Limb (tissue), 2 donors: ENCODE measurements around the gene PCDHGA5.
"Not testable (repeated sequence)": the region's sequence is repeated elsewhere in the genome, so short reads cannot be mapped to it uniquely, and the experiment has no call there.

Experiments used
- DNase-seq, 2 donors: peaks; one replicate each; pipeline ENCODE4 v3.0.0-alpha.2; 2016; ENCODE audit errors: extremely low spot score in 2 of 2

The PCDHGA5 gene

DNA sequence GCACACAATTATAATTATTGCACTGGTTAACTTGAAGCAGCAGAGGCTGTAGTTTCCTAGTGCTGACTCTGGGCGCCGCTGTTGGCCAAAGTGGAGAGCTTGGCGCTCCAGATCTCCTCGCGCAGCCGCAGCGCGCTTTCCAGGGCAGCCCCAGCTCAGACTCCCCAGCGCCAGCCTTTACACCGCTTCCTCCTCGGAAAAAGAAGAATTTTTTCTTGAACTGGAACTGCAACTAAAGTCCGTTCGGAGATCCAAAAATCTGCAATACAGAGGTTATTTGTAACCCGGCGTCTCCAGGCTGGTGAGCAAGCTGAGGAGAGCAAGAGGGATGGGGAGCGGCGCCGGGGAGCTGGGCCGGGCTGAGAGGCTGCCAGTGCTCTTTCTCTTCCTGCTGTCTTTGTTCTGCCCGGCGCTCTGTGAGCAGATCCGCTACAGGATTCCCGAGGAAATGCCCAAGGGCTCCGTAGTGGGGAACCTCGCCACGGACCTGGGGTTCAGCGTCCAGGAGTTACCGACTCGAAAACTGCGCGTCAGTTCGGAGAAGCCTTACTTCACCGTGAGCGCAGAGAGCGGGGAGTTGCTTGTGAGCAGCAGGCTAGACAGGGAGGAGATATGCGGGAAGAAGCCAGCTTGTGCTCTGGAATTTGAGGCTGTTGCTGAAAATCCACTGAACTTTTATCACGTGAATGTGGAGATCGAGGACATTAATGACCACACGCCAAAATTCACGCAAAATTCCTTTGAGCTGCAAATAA lies 23.8 kb downstream of the PCDHGA5 start, which contains the start of gene PCDHGB4:
PCDHGB4 (plus strand) TSS at position 142 of the 755 bp plus-strand sequence; CDS start at position 329, 187 bp downstream.
- DNase-seq: not testable (repeated sequence)

DNA sequence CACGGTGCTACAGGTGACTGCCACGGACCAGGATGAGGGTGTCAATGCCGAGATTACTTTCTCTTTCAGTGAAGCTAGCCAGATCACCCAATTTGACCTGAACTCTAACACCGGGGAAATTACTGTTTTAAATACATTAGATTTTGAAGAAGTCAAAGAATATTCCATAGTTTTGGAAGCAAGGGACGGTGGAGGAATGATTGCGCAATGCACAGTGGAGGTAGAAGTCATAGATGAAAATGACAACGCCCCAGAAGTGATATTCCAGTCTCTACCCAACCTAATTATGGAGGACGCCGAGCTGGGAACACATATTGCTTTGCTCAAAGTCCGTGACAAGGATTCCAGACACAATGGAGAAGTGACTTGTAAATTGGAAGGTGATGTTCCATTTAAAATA lies 24.7 kb downstream of the PCDHGA5 start:
- DNase-seq: no peak

DNA sequence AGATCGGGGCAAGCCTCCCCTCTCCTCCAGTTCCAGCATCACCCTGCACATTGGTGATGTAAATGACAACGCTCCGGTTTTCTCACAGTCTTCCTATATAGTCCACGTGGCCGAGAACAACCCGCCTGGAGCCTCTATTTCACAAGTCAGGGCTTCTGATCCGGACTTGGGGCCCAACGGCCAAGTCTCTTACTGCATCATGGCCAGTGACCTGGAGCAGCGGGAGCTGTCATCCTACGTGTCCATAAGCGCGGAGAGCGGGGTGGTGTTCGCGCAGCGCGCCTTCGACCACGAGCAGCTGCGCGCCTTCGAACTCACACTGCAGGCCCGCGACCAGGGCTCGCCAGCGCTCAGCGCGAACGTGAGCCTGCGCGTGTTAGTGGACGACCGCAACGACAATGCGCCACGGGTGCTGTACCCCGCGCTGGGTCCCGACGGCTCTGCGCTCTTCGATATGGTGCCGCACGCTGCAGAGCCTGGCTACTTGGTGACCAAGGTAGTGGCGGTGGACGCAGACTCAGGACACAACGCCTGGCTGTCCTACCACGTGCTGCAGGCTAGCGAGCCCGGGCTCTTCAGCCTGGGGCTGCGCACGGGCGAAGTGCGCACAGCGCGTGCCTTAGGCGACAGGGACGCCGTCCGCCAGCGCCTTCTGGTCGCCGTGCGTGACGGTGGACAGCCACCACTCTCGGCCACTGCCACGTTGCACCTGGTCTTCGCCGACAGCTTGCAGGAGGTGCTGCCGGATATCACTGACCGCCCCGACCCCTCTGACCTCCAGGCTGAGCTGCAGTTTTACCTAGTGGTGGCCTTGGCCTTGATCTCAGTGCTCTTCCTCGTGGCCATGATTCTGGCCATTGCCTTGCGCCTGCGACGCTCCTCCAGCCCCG lies 25.4 kb downstream of the PCDHGA5 start:
- no peak for DNase-seq

DNA sequence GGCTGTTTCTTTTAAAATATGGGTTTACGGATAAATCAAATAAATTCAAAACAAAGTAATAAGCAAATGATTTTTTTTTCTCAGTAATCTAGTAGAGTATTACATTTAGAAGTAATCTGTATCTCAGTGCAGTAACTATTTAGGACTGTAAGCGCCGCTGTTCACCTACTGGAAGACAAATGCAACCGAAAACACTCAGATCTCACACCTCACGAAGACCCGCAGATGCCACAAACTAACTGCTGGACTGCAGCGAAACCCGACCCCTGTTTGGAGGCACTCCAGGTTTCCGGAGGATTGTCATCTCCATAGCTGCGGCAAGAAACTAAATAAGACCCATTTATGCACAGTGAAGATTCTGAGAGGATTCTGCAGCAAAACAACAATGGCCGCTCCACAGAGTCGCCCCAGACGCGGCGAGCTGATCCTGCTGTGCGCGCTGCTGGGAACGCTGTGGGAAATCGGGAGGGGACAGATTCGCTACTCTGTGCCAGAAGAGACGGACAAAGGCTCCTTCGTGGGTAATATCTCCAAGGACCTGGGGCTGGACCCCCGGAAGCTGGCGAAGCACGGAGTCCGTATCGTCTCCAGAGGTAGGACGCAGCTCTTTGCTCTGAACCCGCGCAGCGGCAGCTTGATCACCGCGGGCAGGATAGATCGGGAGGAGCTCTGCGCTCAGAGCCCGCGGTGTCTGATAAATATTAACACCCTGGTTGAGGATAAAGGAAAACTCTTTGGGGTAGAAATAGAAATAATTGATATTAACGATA lies 28.7 kb downstream of the PCDHGA5 start, which contains the start of gene PCDHGA8:
PCDHGA8 (plus strand) TSS at position 205 of the 770 bp plus-strand sequence; CDS start at position 386, 181 bp downstream.
- DNase-seq: no peak

DNA sequence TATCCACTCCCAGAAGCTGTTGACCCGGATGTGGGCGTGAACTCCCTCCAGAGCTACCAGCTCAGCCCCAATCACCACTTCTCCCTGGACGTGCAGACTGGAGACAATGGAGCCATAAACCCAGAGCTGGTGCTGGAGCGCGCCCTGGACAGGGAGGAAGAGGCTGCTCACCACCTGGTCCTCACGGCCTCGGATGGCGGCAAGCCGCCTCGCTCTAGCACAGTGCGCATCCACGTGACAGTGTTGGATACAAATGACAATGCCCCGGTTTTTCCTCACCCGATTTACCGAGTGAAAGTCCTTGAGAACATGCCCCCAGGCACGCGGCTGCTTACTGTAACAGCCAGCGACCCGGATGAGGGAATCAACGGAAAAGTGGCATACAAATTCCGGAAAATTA lies 29.3 kb downstream of the PCDHGA5 start:
- DNase-seq: no peak

DNA sequence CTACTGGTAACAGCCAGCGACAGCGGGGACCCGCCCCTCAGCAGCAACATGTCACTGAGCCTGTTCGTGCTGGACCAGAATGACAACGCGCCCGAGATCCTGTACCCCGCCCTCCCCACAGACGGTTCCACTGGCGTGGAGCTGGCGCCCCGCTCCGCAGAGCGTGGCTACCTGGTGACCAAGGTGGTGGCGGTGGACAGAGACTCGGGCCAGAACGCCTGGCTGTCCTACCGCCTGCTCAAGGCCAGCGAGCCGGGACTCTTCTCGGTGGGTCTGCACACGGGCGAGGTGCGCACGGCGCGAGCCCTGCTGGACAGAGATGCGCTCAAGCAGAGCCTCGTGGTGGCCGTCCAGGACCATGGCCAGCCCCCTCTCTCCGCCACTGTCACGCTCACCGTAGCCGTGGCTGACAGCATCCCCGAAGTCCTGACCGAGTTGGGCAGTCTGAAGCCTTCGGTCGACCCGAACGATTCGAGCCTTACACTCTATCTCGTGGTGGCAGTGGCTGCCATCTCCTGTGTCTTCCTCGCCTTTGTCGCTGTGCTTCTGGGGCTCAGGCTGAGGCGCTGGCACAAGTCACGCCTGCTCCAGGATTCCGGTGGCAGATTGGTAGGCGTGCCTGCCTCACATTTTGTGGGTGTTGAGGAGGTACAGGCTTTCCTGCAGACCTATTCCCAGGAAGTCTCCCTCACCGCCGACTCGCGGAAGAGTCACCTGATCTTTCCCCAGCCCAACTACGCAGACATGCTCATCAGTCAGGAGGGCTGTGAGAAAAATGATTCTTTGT lies 30.6 kb downstream of the PCDHGA5 start:
- DNase-seq: not testable (repeated sequence)

DNA sequence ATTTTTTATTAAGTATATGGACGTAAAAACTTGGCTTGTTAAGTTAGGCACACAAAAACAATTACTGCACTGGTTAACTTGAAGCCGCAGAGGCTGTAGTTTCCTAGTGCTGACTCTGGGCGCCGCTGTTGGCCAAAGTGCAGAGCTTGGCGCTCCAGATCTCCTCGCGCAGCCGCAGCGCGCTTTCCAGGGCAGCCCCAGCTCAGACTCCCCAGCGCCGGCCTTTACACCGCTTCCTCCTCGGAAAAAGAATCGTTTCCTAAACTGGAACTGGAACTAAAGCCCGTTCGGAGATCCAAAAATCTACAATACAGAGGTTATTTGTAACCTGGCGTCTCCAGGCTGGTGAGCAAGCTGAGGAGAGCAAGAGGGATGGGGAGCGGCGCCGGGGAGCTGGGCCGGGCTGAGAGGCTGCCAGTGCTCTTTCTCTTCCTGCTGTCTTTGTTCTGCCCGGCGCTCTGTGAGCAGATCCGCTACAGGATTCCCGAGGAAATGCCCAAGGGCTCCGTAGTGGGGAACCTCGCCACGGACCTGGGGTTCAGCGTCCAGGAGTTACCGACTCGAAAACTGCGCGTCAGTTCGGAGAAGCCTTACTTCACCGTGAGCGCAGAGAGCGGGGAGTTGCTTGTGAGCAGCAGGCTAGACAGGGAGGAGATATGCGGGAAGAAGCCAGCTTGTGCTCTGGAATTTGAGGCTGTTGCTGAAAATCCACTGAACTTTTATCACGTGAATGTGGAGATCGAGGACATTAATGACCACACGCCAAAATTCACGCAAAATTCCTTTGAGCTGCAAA lies 34.0 kb downstream of the PCDHGA5 start, which contains the start of gene PCDHGB5:
PCDHGB5 (plus strand) TSS at position 192 of the 796 bp plus-strand sequence; CDS start at position 373, 181 bp downstream.
- not testable (repeated sequence) for DNase-seq

DNA sequence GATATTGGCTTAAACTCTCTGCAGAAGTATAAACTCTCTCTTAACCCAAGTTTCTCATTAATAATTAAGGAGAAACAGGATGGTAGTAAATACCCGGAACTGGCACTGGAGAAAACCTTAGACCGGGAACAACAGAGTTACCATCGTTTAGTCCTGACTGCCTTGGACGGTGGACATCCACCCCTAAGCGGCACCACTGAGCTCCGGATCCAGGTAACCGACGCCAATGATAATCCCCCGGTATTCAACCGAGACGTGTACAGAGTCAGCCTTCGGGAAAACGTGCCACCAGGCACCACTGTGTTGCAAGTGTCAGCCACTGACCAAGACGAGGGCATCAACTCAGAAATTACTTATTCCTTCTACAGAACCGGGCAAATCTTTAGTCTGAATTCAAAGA lies 34.6 kb downstream of the PCDHGA5 start:
- no peak for DNase-seq

DNA sequence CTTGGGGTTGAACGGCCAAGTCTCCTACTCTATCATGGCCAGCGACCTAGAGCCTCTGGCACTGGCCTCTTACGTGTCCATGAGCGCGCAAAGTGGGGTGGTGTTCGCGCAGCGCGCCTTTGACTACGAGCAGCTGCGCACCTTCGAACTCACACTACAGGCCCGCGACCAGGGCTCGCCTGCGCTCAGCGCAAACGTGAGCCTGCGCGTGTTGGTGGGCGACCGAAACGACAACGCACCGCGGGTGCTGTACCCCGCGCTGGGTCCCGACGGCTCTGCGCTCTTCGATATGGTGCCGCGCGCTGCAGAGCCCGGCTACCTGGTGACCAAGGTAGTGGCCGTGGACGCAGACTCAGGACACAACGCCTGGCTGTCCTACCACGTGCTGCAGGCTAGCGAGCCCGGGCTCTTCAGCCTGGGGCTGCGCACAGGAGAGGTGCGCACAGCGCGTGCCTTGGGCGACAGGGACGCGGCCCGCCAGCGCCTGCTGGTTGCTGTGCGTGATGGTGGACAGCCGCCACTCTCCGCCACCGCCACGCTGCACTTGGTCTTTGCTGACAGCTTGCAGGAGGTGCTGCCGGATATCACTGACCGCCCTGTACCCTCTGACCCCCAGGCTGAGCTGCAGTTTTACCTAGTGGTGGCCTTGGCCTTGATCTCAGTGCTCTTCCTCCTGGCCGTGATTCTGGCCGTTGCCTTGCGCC lies 35.7 kb downstream of the PCDHGA5 start:
- DNase-seq: no peak

DNA sequence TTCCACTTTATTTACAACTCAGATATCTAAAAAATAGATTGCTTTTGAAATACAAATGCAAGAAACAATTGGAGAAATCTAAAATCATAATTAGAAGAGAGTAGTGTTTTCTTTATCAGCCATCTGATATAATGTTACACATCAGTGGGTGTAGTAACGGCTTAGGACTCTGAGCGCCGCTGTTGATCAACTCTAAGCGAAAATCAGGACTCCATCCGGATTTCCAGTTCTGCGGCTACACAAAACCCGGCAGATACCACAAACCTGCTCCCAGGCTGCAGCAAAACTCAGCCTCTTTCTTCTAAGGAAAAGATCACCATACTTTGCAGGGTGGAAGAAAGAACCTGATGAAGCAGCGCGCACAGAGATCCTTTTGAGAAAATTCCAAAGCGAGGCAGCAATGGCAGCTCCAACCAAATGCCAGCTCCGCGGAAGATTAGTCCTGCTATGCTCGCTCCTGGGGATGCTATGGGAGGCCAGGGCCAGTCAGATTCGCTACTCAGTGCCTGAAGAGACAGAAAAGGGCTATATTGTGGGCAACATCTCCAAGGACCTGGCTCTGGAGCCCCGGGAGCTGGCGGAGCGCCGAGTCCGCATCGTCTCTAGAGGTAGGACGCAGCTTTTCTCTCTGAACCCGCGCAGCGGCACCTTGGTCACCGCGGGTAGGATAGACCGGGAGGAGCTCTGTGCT lies 38.7 kb downstream of the PCDHGA5 start, which contains the start of gene PCDHGA9:
PCDHGA9 (plus strand) TSS at position 226 of the 691 bp plus-strand sequence; CDS start at position 401, 175 bp downstream.
- DNase-seq: peak in 1 of 2 donors; percentile 3

DNA sequence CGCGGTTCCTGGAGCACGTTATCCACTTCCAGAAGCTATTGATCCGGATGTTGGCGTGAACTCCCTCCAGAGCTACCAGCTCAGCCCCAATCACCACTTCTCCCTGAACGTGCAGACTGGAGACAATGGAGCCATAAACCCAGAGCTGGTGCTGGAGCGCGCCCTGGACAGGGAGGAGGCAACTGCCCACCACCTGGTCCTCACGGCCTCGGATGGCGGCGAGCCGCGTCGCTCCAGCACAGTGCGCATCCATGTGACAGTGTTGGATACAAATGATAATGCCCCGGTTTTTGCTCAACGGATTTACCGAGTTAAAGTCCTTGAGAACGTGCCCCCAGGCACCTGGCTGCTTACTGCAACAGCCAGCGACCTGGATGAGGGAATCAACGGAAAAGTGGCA lies 39.4 kb downstream of the PCDHGA5 start:
- no peak for DNase-seq

DNA sequence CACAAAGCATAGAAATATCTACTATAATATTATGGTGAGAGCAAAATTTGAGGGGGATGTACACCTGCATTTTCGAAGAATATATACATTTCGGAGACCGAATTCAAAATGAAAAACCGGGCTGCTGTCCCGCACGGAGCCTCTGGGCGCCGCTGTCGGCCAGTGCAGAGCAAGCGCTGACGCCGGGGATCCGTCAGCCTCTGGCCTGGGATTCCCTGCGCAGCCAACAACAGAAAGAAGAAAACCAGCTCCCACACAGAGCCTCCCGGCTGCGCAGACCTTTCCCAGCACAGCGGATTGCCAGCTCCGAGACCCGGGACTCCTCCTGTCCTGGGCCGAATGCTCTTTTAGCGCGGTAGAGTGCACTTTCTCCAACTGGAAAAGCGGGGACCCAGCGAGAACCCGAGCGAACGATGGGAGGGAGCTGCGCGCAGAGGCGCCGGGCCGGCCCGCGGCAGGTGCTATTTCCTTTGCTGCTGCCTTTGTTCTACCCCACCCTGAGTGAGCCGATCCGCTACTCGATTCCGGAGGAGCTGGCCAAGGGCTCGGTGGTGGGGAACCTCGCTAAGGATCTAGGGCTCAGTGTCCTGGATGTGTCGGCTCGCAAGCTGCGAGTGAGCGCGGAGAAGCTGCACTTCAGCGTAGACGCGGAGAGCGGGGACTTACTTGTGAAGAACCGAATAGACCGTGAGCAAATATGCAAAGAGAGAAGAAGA lies 44.0 kb downstream of the PCDHGA5 start, which contains the start of gene PCDHGB6:
PCDHGB6 (plus strand) TSS at position 232 of the 716 bp plus-strand sequence; CDS start at position 414, 182 bp downstream.
- DNase-seq: peak; percentile 16 to 61

DNA sequence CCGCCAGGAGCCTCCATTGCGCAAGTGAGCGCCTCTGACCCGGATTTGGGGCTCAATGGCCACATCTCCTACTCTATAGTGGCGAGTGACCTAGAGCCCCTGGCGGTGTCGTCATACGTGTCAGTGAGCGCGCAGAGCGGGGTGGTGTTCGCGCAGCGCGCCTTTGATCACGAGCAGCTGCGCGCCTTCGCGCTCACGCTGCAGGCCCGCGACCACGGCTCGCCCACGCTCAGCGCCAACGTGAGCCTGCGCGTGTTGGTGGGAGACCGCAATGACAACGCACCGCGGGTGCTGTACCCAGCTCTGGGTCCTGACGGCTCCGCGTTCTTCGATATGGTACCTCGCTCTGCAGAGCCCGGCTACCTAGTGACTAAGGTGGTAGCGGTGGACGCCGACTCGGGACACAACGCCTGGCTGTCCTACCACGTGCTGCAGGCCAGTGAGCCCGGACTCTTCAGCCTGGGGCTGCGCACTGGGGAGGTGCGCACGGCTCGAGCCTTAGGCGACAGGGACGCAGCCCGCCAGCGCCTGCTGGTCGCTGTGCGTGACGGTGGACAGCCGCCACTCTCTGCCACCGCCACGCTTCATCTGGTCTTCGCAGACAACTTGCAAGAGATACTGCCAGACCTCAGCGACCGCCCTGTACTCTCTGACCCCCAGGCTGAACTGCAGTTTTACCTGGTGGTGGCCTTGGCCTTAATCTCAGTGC lies 45.8 kb downstream of the PCDHGA5 start:
- no peak for DNase-seq

DNA sequence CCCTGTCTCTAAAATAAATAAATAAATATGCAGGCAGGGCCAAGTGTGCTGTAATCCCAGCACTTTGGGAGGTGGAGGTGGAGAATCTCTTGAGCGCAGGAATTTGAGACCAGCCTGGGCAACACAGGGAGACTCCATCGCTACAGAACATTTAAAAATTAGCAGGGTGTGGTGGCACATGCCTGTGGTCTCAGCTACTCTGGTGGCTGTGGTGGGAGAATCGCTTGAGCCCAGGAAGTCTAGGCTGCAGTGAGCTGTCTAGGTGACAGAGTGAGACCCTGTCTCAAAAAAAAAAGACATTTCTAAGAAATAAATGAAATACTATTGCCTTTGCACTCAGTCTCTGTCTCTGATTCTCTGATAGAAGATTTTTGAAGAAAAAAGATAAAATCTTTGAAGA lies 47.6 kb downstream of the PCDHGA5 start:
- no peak for DNase-seq

DNA sequence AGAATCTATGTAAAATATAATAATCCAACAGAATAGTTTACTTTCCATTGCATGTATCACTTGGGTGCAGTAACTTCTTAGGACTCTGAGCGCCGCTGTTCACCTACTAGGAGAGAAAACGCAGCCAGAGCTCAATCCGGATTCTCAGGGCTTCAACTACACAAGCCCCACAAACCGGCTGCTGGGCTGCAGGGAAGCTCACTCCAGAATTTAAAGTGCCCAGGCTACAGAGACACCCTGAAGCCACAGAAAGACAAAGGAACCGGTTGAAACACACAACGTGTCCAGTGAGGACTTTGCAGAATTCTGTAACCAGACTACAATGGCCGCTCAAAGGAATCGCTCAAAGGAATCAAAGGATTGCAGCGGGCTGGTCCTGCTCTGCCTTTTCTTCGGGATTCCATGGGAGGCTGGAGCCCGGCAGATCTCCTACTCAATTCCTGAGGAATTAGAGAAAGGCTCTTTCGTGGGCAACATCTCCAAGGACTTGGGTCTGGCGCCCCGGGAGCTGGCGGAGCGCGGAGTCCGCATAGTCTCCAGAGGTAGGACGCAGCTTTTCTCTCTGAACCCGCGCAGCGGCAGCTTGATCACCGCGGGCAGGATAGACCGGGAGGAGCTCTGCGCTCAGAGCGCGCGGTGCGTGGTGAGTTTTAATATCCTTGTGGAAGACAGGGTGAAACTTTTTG lies 49.0 kb downstream of the PCDHGA5 start, which contains the start of gene PCDHGA10:
PCDHGA10 (plus strand) TSS at position 134 of the 686 bp plus-strand sequence; CDS start at position 323, 189 bp downstream.
- DNase-seq: peak in 1 of 2 donors; percentile 5

DNA sequence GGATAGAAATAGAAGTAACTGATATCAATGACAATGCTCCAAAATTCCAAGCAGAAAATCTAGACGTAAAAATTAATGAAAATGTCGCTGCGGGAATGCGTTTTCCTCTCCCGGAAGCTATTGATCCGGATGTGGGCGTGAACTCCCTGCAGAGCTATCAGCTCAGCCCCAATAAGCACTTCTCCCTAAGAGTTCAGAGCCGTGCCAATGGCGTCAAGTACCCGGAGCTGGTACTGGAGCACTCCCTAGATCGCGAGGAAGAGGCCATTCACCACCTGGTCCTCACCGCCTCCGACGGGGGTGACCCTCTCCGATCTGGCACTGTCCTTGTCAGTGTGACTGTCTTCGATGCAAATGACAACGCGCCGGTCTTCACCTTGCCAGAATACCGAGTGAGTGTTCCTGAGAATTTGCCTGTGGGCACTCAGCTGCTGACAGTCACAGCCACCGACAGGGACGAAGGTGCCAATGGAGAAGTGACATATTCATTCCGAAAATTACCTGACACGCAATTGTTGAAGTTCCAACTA lies 49.6 kb downstream of the PCDHGA5 start:
- no peak for DNase-seq
